PFSK-1 (cell line): ENCODE data around the gene CREG1.

Experiments
- FOXP2 ChIP-seq: optimal IDR thresholded peaks from 2 replicates; pipeline ENCODE3; 2011; ENCODE audit warnings: borderline replicate concordance, control low read depth, inconsistent platforms; ENCODE audit not compliant: insufficient read depth; ENCODE audit errors: extremely low read length, extremely low read depth
- POLR2AphosphoS5 ChIP-seq: IDR thresholded peaks from 2 replicates; pipeline ENCODE4 v1.6.1; 2012; ENCODE audit warnings: low read depth, mild to moderate bottlenecking, control low read depth, low read length, moderate library complexity
- SIN3A ChIP-seq: IDR thresholded peaks from 2 replicates; pipeline ENCODE4 v1.6.1; 2012; ENCODE audit warnings: mild to moderate bottlenecking, low read length, moderate library complexity, borderline replicate concordance; ENCODE audit not compliant: insufficient read depth
- TAF1 ChIP-seq: IDR thresholded peaks from 2 replicates; pipeline ENCODE4 v1.6.1; 2012; ENCODE audit warnings: low read length, control low read depth, borderline replicate concordance; ENCODE audit not compliant: insufficient read depth
- TF ChIP-seq, protein P1 (sequence below), 2 experiments: IDR thresholded peaks; 2 replicates each; pipeline versions ENCODE4 v1.6.1 to v1.8.0; 2011 to 2012; ENCODE audit warnings: low read depth in 2 of 2, low read length in 2 of 2, control low read depth in 1 of 2, inconsistent platforms in 1 of 2, mild to moderate bottlenecking in 1 of 2, moderate library complexity in 1 of 2; ENCODE audit not compliant: insufficient read depth in 1 of 2

Gene CREG1

DNA sequence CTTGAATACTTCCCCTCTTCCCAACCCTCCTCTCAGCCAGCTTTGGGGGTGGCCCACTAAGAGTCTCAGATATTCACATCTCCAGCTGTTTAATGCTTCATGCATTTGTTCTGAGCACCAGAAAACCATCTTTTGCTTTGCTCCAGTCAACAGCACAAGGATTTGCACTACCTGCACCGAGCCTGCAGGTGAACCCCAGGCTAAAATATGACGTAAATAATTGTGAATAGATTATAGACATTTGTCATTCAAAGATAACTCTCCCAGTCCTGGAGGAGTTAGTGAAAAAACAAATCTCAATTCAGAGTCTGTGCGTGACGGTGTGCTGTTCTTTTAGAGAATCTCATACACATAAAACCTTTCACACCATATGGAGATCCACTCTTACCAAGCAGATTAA is 42.7 kb downstream of the CREG1 start:
- no peak for TF ChIP-seq TAF1
- TF ChIP-seq POLR2AphosphoS5 = no peak
- no peak for TF ChIP-seq FOXP2
- no peak for TF ChIP-seq SIN3A
- TF ChIP-seq, protein P1, sequence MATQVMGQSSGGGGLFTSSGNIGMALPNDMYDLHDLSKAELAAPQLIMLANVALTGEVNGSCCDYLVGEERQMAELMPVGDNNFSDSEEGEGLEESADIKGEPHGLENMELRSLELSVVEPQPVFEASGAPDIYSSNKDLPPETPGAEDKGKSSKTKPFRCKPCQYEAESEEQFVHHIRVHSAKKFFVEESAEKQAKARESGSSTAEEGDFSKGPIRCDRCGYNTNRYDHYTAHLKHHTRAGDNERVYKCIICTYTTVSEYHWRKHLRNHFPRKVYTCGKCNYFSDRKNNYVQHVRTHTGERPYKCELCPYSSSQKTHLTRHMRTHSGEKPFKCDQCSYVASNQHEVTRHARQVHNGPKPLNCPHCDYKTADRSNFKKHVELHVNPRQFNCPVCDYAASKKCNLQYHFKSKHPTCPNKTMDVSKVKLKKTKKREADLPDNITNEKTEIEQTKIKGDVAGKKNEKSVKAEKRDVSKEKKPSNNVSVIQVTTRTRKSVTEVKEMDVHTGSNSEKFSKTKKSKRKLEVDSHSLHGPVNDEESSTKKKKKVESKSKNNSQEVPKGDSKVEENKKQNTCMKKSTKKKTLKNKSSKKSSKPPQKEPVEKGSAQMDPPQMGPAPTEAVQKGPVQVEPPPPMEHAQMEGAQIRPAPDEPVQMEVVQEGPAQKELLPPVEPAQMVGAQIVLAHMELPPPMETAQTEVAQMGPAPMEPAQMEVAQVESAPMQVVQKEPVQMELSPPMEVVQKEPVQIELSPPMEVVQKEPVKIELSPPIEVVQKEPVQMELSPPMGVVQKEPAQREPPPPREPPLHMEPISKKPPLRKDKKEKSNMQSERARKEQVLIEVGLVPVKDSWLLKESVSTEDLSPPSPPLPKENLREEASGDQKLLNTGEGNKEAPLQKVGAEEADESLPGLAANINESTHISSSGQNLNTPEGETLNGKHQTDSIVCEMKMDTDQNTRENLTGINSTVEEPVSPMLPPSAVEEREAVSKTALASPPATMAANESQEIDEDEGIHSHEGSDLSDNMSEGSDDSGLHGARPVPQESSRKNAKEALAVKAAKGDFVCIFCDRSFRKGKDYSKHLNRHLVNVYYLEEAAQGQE (IDR thresholded peaks at IDR 0.05; ENCODE audit: insufficient read depth in 1 of 2, low read depth in 2 of 2, low read length in 2 of 2) = no peak

DNA sequence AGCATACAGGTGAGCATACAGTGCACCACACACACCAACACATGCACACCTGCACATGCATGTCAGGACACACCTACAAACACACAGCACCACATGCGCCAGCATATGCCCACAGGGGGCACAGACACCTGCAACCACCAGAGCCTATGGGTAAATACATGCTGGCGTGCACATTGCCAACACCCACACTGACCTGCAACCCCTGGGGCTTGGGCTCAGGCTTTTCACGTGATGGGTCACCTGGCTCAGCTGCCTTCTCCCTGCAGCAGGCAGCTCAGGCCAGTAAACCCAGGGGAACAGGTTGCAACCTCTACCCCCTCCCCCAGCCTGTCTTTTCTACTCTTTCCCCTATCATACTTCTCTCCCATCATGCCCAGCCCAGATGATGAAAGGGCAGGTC is 43.3 kb downstream of the CREG1 start:
- TF ChIP-seq SIN3A (no peak), POLR2AphosphoS5 (no peak), FOXP2 (no peak), TAF1 (no peak)
- TF ChIP-seq, protein P1 (IDR thresholded peaks at IDR 0.05; ENCODE audit: insufficient read depth in 1 of 2, low read depth in 2 of 2, low read length in 2 of 2) = no peak

DNA sequence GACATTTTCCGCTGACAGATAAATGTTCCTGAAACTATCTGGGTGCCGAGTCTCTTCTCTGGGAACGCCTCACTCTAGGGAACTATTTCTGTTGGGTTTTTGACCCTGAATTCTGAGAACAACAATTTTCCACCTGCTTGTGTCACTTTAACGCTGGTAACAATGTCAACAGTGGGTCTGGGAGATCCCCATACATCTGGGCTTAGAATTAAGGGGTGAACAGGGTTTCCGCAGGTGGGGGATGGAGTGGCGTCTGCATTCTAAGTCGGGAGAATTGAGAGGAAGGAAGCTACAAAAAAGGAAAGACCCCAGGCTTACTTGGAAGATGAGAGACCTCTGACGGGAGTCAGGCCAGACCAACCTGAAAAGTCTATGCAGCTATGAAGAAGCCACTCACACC is 44.0 kb downstream of the CREG1 start:
- TF ChIP-seq SIN3A = no peak
- no peak for TF ChIP-seq TAF1
- TF ChIP-seq FOXP2 = no peak
- no peak for TF ChIP-seq POLR2AphosphoS5
- TF ChIP-seq, protein P1 (IDR thresholded peaks at IDR 0.05; ENCODE audit: insufficient read depth in 1 of 2, low read depth in 2 of 2, low read length in 2 of 2) = no peak

DNA sequence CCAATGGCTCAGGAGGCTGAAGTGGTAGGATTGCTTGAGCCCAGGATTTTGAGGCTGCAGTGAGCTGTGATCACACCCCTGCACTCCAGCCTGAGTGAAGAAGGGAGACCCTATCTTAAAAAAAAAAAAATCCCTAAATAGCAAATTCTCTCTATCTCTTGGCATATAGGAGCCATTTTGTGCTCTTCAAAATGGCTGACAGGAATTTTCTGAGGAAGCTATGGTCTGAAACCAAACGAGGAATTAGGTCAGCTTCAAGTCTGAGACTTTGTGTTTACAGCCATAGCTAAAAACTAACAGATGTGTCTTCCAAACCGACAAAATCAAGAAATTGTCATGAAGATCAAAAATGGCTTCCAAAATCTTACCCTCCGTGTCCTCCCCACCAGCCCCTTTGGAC is 45.8 kb downstream of the CREG1 start:
- TF ChIP-seq FOXP2 (no peak), SIN3A (no peak), POLR2AphosphoS5 (no peak), TAF1 (no peak)
- TF ChIP-seq, protein P1 (IDR thresholded peaks at IDR 0.05; ENCODE audit: insufficient read depth in 1 of 2, low read depth in 2 of 2, low read length in 2 of 2) = no peak

DNA sequence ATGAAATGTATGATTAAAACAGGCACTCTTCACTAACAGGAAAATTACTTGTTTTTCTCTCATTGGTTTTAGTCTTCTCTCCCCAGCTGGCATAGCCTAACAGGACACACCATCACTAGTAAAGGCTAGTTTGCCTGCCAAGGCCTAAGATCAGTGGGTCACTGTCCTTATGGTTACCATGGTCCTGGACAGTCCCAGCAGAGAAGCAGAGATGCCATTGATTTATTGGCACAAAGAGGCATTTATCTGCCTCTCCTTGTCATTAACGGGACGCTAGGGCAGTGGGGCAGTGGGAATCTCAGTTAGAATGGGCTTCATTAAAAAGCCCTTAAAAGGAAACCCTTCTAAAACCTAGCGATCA is 49.1 kb downstream of the CREG1 start:
- TF ChIP-seq FOXP2 = no peak
- TF ChIP-seq TAF1 = no peak
- TF ChIP-seq POLR2AphosphoS5 = no peak
- no peak for TF ChIP-seq SIN3A
- TF ChIP-seq, protein P1 (IDR thresholded peaks at IDR 0.05; ENCODE audit: insufficient read depth in 1 of 2, low read depth in 2 of 2, low read length in 2 of 2) = no peak
